Esophagus muscularis mucosa (tissue), 4 donors: ENCODE data around the gene SMOC1. TPM values are rescaled to one million over a fixed set of nuclear protein-coding genes. Genes with fewer than 3 reads are reported as not detected.

Source experiments
- DNase-seq: peaks from one replicate; pipeline ENCODE4 v3.0.0-alpha.2; 2017; ENCODE audit errors: extremely low spot score
- H3K27ac ChIP-seq, 4 donors: fragments of 200-600 bp; sonication (generic); replicated peaks in 1 of 4; 1 replicate in 3 of 4; 2 replicates in 1 of 4; pipeline ENCODE4 v1.5.1; 2016 to 2019; ENCODE audit warnings: mild to moderate bottlenecking in 1 of 4
- H3K27me3 ChIP-seq, 4 donors: fragments of 200-600 bp; sonication (generic); one replicate each; pipeline versions ENCODE4 v1.5.1 to v1.6.0; 2016 to 2019
- H3K36me3 ChIP-seq, 4 donors: fragments of 200-600 bp; sonication (generic); one replicate each; pipeline ENCODE4 v1.5.1; 2016 to 2019
- H3K4me1 ChIP-seq, 4 donors: fragments of 200-600 bp; sonication (generic); one replicate each; pipeline ENCODE4 v1.5.1; 2016 to 2019
- H3K4me3 ChIP-seq, 4 donors: fragments of 200-600 bp; sonication (generic); 1 replicate in 2 of 4; 2 replicates in 2 of 4; pipeline ENCODE4 v1.5.1; 2016 to 2019; ENCODE audit warnings: mild to moderate bottlenecking in 4 of 4, moderate library complexity in 1 of 4
- H3K9me3 ChIP-seq, 4 donors: fragments of 200-600 bp; sonication (generic); 1 replicate in 3 of 4; 2 replicates in 1 of 4; pipeline ENCODE4 v1.5.1; 2016 to 2019
- CTCF ChIP-seq, 3 experiments: fragments of 200-600 bp in 2 of 3; fragments of 450-650 bp in 1 of 3; sonication (generic) in 2 of 3; IDR thresholded peaks; one replicate each; pipeline ENCODE4 v1.5.1; 2017 to 2019; ENCODE audit warnings: antibody characterized with exemption in 3 of 3, mild to moderate bottlenecking in 2 of 3, moderate library complexity in 1 of 3
- EP300 ChIP-seq: sonication (generic); formaldehyde crosslinking; IDR thresholded peaks from one replicate; pipeline ENCODE4 v1.6.1; 2017; ENCODE audit warnings: antibody characterized with exemption
- POLR2A ChIP-seq: fragments of 450-650 bp; IDR thresholded peaks from one replicate; pipeline ENCODE4 v1.6.1; 2017; ENCODE audit warnings: antibody characterized with exemption, moderate library complexity, mild to moderate bottlenecking, low read depth
- POLR2AphosphoS5 ChIP-seq, 2 donors: sonication (generic); formaldehyde crosslinking; IDR thresholded peaks; one replicate each; pipeline ENCODE4 v1.6.1; 2017; ENCODE audit warnings: antibody characterized with exemption in 2 of 2
- WGBS: methylation state at CpG from one replicate; pipeline ENCODE4 v1.1.5; 2018; 5-methylcytosine and 5-hydroxymethylcytosine counted together
- intact Hi-C: fragments of 100-400 bp; cut with DNase I; formaldehyde crosslinking; loops from one replicate; pipeline ENCODE4 v1.15.1; 2023
- total RNA-seq, 4 donors: library from RNA; depleted of rRNA; stranded (reverse); fragments of >200 nt; gene quantifications; one replicate each; pipeline versions ENCODE4 v1.1.0 to v1.2.1, GENCODE V29; 2016

Gene SMOC1
- total RNA-seq, 4 donors from 2014 or later: under 0.01 to 1.8 (median 0.51) TPM

GRCh38 chr14:69951935-69952334, 72.7 kb downstream of the SMOC1 start:
- no peak for TF ChIP-seq POLR2AphosphoS5 (IDR thresholded peaks at IDR 0.05)
- TF ChIP-seq EP300: no peak
- TF ChIP-seq POLR2A: no peak
- TF ChIP-seq CTCF (IDR thresholded peaks at IDR 0.05): no peak
- intact Hi-C loops: no loop called here
- Histone ChIP-seq H3K36me3 (no peaks in the 10 kb centered on the region), H3K4me1 (no peaks in the 10 kb centered on the region), H3K9me3 (peaks cover 0 to 5% (median 0%) of the 10 kb centered on the region in 4 donors), H3K27ac (no peak overlapping the region), H3K4me3 (no peak overlapping the region), H3K27me3 (peaks cover 0 to 8% (median 0%) of the 10 kb centered on the region in 4 donors)
- no peak for DNase-seq
- 90% methylated on average over 9 of the region's 9 CpGs for WGBS

GRCh38 chr14:69953266-69953915, 74.2 kb downstream of the SMOC1 start:
- no peak for DNase-seq
- 90% methylated on average over 16 of the region's 16 CpGs for WGBS
- TF ChIP-seq CTCF (IDR thresholded peaks at IDR 0.05) (no peak), EP300 (no peak), POLR2AphosphoS5 (IDR thresholded peaks at IDR 0.05) (no peak), POLR2A (no peak)
- intact Hi-C loops: no loop called here
- no peak overlapping the region for H3K4me3 ChIP-seq
- H3K4me1 ChIP-seq: no peaks in the 10 kb centered on the region
- peaks cover 0 to 4% (median 0%) of the 10 kb centered on the region in 4 donors for H3K9me3 ChIP-seq
- H3K27ac ChIP-seq: no peak overlapping the region
- peaks cover 0 to 8% (median 0%) of the 10 kb centered on the region in 4 donors for H3K27me3 ChIP-seq
- no peaks in the 10 kb centered on the region for H3K36me3 ChIP-seq

GRCh38 chr14:69955855-69956845, 76.9 kb downstream of the SMOC1 start:
- Histone ChIP-seq H3K27me3 (peaks cover 0 to 8% (median 0%) of the 10 kb centered on the region in 4 donors), H3K4me1 (no peaks in the 10 kb centered on the region), H3K27ac (no peak overlapping the region), H3K9me3 (peaks cover 0 to under 1% (median 0%) of the 10 kb centered on the region in 4 donors), H3K36me3 (no peaks in the 10 kb centered on the region), H3K4me3 (no peak overlapping the region)
- no peak for TF ChIP-seq EP300
- TF ChIP-seq CTCF (IDR thresholded peaks at IDR 0.05): no peak
- TF ChIP-seq POLR2AphosphoS5 (IDR thresholded peaks at IDR 0.05): no peak
- no peak for TF ChIP-seq POLR2A
- no peak for DNase-seq
- intact Hi-C loops: no loop called here
- 77% methylated on average over 10 of the region's 11 CpGs for WGBS

- no peaks in the 10 kb centered on the region for H3K9me3 ChIP-seq
- no peak for TF ChIP-seq POLR2A
- TF ChIP-seq EP300: no peak
- no peak for TF ChIP-seq POLR2AphosphoS5 (IDR thresholded peaks at IDR 0.05)
- no peak for TF ChIP-seq CTCF (IDR thresholded peaks at IDR 0.05)
- peaks cover 0 to 8% (median 0%) of the 10 kb centered on the region in 4 donors for H3K27me3 ChIP-seq
- no peak overlapping the region for H3K4me3 ChIP-seq
- intact Hi-C loops: no loop called here
- H3K4me1 ChIP-seq: no peaks in the 10 kb centered on the region
- H3K27ac ChIP-seq: no peak overlapping the region
- WGBS: 88% methylated on average over 3 of the region's 3 CpGs
- H3K36me3 ChIP-seq: no peaks in the 10 kb centered on the region
- DNase-seq: no peak
These were observed 77.8 kb downstream of the SMOC1 start for GRCh38 chr14:69956970-69957369.
